Stimulated activated CD4-positive, alpha-beta T cell treated with anti-CD3 and anti-CD28 coated beads, Interleukin-2, amount 100 ng/mL, for 48 hours (primary cell): ENCODE measurements around the gene NHSL1.

Source experiments
- DNase-seq, 2 donors: peaks; one replicate each; pipeline ENCODE4 v3.0.0-alpha.2; 2020

Gene NHSL1

GRCh38 chr6:138422861-138423260 is 76.4 kb downstream of the NHSL1 start:
- DNase-seq: no peak

GRCh38 chr6:138421608-138422007 is 77.7 kb downstream of the NHSL1 start:
- DNase-seq: no peak

GRCh38 chr6:138421089-138421488 is 78.2 kb downstream of the NHSL1 start:
- DNase-seq: no peak

GRCh38 chr6:138420356-138420755 is 78.9 kb downstream of the NHSL1 start:
- DNase-seq: no peak

- no peak for DNase-seq
These were observed 79.5 kb downstream of the NHSL1 start for GRCh38 chr6:138419766-138420165.

- DNase-seq: no peak
These were observed 81.1 kb downstream of the NHSL1 start for GRCh38 chr6:138418118-138418742.

- no peak for DNase-seq
These were observed 81.7 kb downstream of the NHSL1 start for GRCh38 chr6:138417493-138418117.

GRCh38 chr6:138416206-138416605 is 83.1 kb downstream of the NHSL1 start:
- DNase-seq: no peak

- DNase-seq: no peak
These were observed 84.2 kb downstream of the NHSL1 start for GRCh38 chr6:138415125-138415524.

GRCh38 chr6:138410972-138411880 is 88.1 kb downstream of the NHSL1 start:
- no peak for DNase-seq

GRCh38 chr6:138410048-138410735 is 89.1 kb downstream of the NHSL1 start:
- DNase-seq: no peak

- no peak for DNase-seq
These were observed 92.9 kb downstream of the NHSL1 start for GRCh38 chr6:138406443-138406842.

- no peak for DNase-seq
These were observed 93.4 kb downstream of the NHSL1 start for GRCh38 chr6:138405816-138406413.

- DNase-seq: no peak
These were observed 94.5 kb downstream of the NHSL1 start for GRCh38 chr6:138404666-138405337.

- peak; percentile 68 to 87 for DNase-seq
These were observed 95.3 kb downstream of the NHSL1 start, which contains the start of gene HEBP2 for GRCh38 chr6:138403801-138404665. HEBP2 (plus strand) TSS chr6:138404223; CDS start chr6:138404496, 273 bp downstream.

GRCh38 chr6:138403324-138403800 is 95.9 kb downstream of the NHSL1 start:
- peak; percentile 19 to 21 for DNase-seq

- DNase-seq: no peak
These were observed 96.5 kb downstream of the NHSL1 start for GRCh38 chr6:138402838-138403187.

GRCh38 chr6:138401960-138402837 is 97.1 kb downstream of the NHSL1 start:
- no peak for DNase-seq

- DNase-seq: no peak
These were observed 99.0 kb downstream of the NHSL1 start for GRCh38 chr6:138400326-138400725.
